Astrocyte (in vitro differentiated cells and primary cell): ENCODE results near the gene ASGR1.

Experiments
- CTCF ChIP-seq: IDR thresholded peaks from 2 replicates; pipeline ENCODE4 v1.5.1; 2011; ENCODE audit warnings: low read depth, mild to moderate bottlenecking, inconsistent platforms, low read length, moderate library complexity; ENCODE audit not compliant: insufficient read depth
- EZH2 ChIP-seq: IDR thresholded peaks from 2 replicates; pipeline ENCODE4 v1.6.1; 2012; ENCODE audit warnings: mild to moderate bottlenecking, low read length, inconsistent platforms; ENCODE audit not compliant: insufficient read depth

- TF ChIP-seq CTCF (no peak), EZH2 (no peak)
Observed at GRCh38 chr17:7144213-7144612, 35.0 kb downstream of the ASGR1 start.
